ENCODE results near the gene FES.
"Not testable (repeated sequence)": the region's sequence is repeated elsewhere in the genome, so short reads cannot be mapped to it uniquely, and the experiment has no call there.

The FES gene

DNA sequence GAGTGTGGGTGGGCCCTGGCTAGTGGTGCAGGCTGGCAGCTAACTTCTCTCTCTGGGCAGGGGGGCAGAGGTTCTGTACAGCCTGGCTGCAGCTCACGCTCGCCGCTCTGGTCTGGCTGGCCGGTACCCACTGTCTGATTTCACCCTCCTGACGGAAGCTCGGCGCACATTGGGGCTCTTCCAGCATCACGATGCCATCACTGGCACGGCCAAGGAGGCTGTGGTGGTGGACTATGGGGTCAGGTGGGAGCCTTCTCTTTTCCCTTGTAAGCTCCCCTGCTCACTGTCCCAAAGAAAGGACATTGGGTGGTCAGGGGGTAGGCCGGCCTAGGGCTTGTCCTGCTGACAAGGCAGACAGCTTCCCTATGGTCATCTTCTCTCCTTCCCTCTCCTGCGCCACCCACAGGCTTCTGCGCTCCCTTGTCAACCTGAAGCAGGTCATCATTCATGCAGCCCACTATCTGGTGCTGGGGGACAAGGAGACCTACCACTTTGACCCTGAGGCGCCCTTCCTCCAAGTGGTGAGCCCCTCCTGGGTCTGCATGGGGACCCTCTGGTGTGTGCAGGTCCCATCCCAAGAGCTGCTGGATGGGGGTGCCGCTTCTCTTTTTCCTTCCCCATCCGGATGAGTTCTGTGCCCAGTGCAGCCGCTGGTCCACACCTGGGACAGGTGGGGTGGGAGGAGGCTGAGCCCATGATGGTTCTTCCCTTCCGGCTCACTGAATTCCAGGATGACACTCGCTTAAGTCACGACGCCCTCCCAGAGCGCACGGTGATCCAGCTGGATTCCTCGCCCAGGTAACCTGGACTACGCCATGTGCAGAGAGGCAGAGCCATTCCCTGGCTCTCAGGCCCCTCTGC, 26.4 kb downstream of the FES start:
- no peak for DNase-seq (ENCODE audit: low spot score)

DNA sequence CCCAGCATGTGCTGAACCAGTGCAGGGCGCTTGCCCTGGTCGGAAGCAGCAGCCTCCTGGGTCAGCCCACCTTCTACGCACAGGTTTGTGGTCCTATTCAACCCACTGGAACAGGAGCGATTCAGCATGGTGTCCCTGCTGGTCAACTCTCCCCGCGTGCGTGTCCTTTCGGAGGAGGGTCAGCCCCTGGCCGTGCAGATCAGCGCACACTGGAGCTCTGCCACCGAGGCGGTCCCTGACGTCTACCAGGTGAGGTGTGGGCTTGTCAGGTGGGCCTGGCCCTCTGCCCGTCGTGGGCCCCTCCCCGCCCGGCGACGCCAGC, 27.0 kb downstream of the FES start:
- DNase-seq (ENCODE audit: low spot score) = no peak

DNA sequence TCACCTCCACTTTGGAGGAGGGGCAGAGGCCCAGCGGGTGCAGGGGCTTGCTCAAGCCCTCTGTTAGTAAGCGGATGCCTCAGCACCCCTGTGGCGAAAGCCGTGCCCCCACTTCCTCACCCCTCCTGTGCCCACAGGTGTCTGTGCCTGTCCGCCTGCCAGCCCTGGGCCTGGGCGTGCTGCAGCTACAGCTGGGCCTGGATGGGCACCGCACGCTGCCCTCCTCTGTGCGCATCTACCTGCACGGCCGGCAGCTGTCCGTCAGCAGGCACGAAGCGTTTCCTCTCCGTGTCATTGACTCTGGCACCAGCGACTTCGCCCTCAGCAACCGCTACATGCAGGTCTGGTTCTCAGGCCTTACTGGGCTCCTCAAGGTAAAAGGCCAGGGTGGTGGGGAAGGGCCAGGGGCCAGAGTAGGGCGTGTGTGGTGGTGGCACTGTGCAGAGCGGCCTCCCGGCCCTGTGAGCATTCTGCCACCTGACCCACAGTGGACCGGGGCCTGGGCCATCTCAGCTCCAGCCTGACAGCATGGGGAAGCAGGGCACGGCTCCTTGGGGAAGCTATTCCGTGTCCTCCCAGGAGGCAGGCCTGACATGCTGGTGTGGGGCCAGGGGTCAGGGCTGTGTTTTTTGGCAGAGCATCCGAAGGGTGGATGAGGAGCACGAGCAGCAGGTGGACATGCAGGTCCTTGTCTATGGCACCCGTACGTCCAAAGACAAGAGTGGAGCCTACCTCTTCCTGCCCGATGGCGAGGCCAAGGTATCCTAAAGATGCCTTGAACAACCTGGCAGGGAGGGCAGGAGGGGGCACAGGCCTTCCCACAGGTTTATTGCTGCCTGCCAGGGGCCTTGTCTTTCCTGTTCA, 27.8 kb downstream of the FES start:
- no peak for DNase-seq (ENCODE audit: low spot score)

DNA sequence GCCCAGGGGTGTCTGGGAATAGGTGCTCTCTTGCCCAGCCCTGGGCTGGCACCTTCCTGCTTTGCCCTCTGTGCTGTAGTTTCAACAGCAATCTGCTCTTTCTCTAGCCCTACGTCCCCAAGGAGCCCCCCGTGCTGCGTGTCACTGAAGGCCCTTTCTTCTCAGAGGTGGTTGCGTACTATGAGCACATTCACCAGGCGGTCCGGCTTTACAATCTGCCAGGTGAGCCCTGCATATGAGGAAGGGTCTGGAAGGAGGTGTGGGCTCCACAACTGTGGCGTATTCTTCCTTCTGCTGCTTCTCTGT, 28.4 kb downstream of the FES start:
- DNase-seq (ENCODE audit: low spot score) = no peak

DNA sequence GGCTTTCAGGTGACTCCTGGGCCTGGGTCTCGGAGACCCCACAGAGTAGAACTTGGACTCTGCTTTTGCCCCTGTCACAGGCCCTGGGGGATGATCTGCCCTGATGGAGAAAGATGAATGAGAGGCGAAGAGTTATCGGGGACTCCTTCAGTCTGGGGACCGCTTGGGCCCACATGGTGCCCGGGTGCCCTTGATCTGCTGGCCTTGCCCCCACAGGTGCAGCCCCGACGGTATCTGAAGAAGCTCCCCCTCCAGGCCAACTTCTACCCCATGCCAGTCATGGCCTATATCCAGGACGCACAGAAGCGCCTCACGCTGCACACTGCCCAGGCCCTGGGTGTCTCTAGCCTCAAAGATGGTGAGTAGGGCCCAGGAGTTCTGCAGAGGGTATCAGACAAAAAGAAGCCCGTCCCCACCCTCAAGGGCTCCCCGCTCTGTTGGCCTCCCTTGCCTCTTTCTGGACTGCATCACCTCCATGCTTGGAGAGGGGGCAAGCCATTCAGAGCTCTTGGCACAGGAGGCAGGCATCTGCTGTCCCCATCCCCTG, 29.2 kb downstream of the FES start:
- no peak for DNase-seq (ENCODE audit: low spot score)

DNA sequence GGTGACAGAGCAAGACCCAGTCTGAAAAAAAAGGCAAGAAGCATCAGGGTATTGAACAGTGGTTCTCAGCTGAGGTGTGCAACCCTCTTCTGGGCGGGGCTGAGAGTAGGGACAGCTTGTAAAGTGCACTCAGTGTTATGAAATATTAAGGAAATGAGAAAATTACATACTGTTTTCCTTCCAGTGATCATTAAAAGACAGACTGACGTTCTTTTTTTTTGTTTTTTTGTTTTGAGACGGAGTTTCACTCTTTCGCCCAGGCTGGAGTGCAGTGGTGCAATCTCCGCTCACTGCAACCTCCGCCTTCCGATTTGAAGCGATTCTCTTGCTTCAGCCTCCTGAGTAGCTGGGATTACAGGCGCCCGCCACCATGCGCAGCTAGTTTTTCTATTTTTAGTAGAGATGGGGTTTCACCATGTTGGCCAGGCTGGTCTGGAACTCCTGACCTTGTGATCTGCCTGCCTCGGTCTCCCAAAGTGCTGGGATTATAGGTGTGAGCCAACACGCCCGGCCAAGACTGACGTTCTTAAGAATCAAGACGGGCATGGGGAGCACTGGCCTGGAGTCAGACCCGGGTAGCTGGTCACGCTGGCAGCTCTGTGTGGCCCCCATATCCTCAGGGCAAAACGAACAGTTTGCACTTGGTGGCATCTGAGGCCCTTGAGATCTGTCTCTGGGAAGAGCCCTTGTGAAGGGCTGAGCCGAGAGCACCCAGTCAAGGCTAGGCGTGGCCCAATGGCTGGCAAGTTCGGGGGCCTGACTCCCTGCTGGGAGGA, 30.2 kb downstream of the FES start:
- DNase-seq (ENCODE audit: low spot score) = no peak

DNA sequence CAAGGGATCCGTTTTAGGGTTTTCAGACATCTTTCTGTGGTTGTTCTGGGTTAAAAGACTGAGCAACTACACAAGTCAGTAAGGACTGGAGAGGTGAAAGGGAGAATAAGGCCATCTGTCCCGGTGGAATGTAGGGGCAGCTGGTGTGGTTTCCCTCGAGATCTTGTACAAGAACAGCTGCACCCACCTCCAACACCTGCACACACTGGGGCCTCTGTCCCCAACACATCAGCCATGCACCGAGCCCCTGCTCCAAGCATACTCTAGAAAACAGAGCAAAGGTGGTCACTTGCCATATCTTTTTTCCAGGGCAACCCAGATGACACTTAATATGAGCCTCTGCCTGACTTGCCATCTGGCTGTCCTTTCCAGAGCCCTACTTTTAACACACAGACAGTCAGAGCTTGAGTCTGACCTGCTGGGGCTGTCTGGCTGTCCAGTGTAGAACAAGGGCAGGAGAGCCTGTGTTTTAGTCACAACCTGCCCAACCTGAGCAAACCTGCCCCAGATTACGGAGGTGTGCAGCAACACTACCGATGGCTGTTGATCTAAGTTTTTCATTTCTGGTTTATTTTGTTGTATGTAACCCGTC, 31.0 kb downstream of the FES start:
- no peak for DNase-seq (ENCODE audit: low spot score)

DNA sequence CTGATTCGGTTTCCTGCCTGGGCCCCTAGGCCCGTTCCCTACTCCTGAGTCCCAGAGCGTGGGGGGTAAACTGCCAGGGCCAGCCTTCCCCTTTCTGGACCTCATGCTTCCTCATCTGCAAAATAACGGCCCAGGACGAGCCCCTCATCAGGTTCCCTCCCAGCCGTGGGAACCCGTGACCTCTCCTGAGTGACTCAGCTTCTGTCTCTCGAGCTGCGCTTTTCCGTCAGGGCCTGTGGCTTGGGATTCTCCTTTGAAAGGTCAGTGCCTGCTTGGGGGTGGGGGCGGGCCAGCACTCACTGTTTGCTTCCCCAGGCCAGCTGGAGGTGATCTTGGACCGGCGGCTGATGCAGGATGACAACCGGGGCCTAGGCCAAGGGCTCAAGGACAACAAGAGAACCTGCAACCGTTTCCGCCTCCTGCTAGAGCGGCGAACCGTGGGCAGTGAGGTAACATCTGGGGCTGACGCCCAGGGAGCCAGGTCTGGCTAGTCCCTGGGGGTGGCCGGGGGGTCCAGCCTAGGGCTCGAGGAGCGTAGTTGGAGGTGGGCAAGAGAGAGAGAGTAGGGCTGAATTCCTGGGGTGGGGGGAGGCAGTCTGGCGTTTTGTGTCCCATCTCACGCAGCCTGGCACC, 31.6 kb downstream of the FES start:
- no peak for DNase-seq (ENCODE audit: low spot score)

DNA sequence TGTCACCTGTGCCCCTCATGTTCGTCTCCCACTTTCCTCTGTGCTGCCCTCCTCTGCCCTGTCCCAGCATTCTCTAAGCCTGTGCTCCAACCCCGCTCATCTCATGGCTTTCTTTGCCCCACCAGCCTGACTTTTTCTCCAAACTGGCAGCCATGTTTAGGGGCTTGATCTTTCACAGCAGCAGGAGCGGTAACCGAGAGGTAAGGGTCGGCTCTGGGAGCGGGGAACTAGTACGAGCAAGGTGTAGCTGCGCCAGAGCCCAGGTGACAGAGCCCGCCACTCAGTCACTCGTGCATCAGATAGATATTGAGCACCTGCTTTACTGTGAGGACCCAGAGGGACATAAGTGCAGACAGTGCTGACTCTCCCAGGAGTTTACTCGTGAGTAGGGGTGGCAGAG, 32.2 kb downstream of the FES start:
- DNase-seq (ENCODE audit: low spot score) = no peak

DNA sequence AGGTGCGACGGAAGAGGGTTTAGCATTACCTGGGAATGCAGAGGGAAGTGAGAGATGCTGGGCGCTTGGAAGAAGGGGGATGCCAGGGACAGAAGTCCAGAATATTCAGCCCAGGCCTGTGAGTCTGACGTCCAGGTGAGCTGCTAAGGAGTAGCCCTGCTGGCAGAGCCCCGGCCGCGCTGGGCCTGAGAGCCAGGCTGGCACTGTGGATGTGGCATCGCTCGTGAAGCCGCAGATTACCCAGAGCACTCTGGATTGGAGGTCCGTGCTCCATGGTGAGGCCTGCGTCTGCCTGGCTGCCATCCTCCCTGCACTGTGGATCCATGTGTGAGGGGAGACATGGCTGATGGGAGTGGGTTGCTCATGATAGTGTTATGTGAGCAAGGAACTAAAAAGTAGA, 33.3 kb downstream of the FES start:
- DNase-seq (ENCODE audit: low spot score) = no peak

DNA sequence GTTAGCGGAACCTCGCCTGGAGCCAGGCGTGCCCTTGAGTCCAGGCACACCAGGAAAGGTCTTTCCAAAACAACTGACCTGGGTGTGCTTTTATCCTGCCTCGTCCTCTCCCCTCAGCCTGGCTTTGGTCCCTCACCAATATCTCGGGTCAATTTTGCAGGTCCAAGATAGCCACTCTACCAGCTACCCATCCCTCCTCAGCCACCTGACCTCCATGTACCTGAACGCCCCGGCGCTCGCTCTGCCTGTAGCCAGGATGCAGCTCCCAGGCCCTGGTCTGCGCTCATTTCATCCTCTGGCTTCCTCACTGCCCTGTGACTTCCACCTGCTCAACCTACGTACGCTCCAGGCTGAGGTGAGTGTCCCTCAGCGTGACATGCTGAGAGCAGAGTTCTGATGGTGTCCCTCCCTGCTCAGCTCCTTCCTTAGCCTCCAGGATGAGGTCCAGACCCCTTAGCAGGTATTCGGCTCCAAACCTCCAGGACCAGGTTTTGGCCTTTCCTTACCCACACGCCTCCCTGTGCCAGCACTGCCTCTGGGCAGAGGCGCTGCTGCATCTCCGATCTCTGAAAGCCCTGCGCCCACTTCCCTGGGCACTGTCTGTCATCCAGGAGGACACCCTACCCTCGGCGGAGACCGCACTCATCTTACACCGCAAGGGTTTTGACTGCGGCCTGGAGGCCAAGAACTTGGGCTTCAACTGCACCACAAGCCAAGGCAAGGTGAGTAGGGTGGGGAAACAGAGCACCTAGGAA, 33.9 kb downstream of the FES start:
- no peak for DNase-seq (ENCODE audit: low spot score)

DNA sequence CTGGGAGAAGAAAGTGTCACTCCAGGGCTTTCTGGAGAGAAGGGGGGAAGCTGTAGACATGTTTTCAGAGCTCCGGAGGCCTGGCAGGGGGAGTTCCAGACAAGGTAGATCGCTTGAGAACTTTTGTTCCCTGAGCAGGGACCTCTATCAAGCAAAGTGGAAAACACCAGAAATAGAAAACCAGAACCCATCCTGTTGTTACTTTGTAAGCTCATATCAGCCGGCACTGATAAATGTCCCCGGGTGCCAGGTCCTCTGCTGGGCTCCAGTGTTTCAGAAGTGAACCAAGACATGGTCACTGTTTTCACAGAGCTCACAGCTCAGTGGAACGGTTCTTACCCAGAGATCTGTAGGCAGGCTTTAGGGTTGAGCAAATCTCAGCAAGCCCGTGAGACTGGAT, 34.5 kb downstream of the FES start:
- DNase-seq (ENCODE audit: low spot score) = no peak

DNA sequence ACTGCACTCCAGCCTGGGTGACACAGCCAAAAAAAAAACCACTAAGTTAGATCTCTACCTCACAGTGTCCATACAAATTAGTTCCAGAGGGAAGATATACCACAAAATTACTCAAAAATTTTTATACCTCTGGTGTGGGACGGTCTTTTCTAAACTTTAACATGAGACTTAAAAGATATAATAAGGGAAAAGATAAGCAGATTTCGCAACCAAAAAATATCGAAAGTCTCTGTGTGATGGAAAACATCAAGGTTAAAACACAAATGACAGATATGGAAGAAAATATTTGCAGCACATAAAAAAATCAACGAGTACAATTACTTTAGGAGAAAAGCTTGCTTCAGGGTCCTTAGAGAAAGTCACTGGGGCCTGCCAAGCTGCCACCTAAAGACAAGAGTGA, 37.6 kb downstream of the FES start:
- DNase-seq (ENCODE audit: low spot score) = no peak

DNA sequence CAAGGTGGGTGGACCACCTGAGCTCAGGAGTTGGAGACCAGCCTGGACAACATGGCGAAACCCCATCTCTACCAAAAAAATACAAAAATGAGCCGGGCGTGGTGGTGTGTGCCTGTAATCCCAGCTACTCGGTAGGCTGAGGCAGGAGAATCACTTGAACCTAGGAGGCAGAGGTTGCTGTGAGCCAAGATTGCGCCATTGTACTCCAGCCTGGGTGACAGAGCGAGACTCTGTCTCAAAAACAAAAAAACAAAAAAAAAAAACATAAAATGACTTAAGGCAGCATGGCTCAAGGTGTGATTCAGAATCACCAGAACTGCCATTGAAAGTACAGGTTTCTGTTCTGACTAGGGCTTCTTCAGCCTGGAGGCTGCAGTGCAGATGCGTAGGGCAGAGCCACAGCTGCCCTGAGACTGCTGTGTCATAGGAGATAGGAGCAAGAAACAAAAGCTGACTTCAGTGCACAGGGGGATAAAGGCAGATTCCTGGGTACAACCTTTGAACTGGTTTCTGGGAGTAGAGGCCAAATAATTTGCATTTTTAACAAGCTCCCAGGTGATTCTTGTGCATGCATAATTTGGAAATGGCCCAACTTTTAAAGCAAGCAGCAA, 38.5 kb downstream of the FES start:
- DNase-seq (ENCODE audit: low spot score) = not testable (repeated sequence)

DNA sequence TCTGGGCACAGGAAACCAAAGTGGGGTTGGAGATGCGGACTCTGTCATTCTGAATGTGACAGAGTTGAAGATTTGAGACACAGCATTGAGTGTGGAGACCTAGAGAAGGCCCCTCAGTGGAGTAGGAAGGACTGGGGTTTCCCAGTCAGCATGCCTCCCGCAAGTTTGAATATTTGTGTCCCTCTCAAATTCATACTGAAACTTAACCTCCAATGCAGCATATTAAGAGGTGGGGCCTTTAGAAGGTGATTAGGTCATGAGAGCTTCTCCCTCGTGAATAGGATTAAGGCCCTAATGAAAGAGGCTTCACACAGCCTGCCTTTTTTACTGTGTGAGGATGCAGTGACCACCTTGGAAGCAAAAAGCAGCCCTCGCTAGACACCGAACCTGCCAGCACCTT, 40.1 kb downstream of the FES start:
- DNase-seq (ENCODE audit: low spot score) = no peak

DNA sequence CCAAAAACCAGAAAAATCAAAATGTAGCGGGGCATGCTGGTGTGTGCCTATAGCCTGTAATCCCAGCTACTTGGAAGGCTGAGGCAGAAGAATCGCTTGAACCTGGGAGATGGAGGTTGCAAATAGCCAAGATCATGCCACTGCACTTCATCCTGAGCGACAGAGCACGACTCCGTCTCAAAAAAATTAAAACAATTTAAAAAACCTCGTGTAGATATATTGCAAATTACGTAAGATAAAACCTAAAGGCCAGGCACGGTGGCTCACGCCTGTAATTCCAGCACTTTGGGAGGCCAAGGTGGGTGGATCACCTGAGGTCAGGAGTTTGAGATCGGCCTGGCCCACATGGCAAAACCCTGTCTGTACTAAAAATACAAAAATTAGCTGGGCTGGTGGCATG, 42.5 kb downstream of the FES start:
- not testable (repeated sequence) for DNase-seq (ENCODE audit: low spot score)

DNA sequence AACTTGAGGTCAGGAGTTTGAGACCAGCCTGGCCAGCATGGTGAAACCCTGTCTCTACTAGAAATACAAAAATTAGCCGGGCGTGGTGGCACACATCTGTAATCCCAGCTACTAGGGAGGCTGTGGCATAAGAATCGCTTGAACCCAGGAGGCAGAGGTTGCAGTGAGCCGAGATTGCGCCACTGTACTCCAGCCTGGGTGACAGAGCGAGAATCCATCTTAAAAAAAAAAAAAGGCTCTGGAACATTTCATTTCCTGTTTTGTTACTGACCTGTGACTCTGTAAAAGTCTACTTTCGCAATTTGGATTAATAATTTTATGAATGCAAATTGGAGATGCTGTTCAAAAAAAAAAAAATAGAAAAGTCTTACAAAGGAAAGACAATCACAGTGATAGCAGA, 43.8 kb downstream of the FES start:
- not testable (repeated sequence) for DNase-seq (ENCODE audit: low spot score)

DNA sequence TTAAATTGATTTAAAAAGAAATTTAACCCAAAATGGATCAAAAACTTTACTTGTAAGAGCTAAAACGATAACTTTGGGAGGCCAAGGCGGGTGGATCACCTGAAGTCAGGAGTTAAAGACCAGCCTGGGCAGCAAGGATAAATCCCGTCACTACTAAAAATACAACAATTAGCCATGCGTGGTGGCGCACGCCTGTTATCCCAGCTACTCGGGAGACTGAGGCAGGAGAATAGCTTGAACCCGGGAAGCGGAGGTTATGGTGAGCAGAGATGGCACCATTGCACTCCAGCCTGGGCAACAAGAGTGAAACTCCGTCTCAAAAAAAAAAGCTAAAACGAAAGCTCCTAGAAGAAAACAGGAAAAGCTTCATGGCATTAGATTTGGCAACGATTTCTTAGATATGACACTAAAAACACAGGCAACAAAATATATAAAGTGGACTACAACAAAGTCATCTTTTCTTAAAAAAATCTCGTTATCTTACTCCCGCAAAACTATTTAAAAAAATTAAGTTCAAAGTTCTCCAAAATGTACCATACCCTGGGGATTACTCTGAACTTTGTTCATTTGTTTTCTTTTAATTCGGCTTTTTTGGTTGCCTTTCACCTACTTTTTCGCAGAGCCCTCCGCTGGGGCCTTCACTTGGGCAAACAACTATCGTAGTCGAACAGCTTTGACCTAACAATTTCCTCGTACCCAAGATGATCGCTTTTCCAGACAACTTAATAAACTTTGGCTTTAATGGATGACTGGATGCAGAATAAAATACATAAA, 45.1 kb downstream of the FES start:
- DNase-seq (ENCODE audit: low spot score) = no peak

DNA sequence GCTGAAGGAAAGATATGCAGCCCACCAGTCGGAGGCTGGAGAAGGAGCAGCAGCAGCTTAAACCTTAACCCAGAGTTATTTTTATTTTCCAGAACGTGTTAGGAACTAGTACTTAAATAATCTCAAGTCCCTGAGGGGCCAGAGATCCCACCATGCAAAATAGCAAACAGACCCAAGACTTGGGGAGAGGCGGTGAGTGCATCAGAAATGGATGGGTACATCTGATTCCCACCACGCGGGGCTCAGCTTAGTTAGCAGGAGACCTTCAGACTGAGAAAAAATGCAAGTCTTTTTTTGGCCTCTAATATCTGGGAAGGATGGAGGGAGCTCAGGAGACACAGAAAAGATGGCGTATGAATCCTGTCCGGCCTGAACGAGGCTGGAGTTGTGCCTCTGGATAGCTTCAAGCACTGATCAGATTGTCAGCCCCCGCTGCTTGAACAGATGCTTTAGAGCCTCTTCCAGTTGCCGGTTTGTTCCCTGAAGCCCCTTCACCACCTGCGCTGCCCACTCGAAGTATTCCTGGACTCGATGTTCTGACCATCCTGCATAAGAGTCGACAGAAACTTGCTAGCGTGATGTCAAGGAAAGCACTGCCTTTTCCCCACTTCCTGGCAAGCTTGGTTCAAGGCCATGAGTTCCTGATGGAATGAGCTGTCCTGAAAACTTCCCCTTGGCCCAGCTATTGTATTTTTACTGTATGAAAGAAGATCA, 46.7 kb downstream of the FES start:
- no peak for DNase-seq (ENCODE audit: low spot score)
